ENCODE results near the gene MUC4.

Gene MUC4

GRCh38 chr3:195811756-195812155, at the start of gene MUC4:
TSS of gene MUC4 (minus strand) at chr3:195811929. CDS start at chr3:195811817, 112 bp downstream.
- DNase-seq, result no peak

DNA sequence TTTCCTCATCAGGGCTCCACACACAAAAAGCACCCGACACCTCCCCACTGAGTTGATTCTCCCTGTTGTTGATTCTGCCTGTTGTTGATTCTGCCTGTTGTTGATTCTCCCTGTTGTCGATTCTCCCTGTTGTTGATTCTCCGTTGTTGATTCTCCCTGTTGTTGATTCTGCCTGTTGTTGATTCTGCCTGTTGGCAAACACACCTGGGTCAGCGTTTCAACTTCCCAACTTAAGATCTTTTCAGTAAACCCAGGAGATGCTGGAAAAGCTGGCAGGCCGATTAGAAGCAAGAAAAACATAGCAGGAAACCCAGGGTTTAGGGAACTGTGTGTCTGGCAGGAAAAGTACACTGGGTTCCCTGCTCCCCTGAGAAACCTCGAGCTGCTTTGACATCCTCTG, 48.7 kb upstream of the MUC4 start:
- no peak for DNase-seq

GRCh38 chr3:195859846-195860411, 48.2 kb upstream of the MUC4 start:
- no peak for DNase-seq

GRCh38 chr3:195859061-195859845, 47.5 kb upstream of the MUC4 start:
- no peak for DNase-seq

- no peak for DNase-seq
Observed at GRCh38 chr3:195856410-195857084, 44.8 kb upstream of the MUC4 start.

- no peak for DNase-seq
Observed at GRCh38 chr3:195855471-195856409, 44.0 kb upstream of the MUC4 start.

GRCh38 chr3:195854628-195855294, 43.0 kb upstream of the MUC4 start:
- no peak for DNase-seq

DNA sequence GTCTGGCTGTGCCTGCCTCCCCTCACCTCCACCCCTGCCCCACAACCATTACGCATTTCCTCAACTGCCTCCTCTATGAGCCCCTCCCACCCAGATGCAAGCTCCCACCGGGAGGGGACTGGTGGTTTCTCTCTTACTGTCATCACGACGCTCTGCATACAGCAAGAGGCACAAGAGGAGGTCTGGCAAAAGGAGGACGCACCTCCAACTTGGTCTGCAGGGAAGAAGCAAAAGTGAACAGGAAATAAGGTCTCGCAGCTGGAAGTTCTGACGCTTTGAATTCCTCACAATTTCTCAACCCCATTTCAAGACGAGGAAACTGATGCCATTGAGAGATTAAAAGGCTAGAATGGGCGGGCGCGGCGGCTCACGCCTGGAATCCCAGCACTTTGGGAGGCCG, 42.3 kb upstream of the MUC4 start:
- no peak for DNase-seq

DNA sequence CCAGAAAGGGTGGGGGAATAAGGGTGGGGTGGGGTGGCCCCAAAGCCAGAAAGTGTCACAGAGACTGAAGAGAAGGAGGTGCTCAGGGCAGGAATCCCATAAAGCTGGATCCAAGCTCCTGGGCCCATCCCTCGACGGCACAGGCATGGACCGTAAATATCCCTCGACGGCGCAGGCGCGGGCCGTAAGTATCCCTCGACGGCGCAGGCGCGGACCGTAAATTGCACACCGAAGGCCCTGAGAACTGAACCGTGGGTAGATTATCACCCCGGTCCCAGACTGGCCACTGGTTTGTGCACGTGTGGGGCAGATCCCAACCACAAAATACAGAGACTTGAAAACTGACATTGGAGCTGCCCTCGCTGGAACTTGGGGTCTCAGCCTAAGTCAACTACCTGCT, 41.3 kb upstream of the MUC4 start:
- DNase-seq, result no peak

DNA sequence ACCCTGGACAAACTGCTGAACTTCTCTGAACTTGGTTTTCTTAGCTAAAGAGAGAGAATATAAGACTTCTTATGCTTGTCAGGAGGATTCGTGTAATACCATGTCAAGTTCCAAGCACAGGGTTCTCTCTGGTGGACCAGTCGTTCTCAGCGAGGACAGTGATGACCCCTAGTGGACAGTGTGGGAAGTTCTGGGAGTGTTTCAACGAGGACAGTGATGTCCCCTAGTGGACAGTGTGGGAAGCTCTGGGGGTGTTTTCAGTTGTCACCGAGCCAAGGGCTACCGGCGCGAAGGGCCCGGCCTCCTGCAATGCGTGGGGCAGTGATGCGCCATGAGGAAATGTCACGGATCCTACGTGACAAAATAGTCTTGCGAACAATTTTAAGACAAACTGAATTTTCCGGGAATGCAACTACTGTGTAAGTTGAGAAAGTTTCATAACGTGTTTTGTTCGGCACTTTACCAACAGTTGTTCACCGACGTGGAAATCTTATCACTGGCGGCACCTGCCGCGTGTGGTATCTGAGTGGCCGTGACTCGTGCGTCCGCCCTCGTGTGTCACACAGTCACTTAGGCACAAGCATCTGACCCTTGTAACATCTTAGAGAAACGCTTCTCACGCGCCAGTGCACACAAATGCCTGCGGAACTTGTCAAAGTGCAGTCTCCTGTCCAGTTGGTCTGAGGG, 39.3 kb upstream of the MUC4 start:
- DNase-seq, result peak; percentile 82

- DNase-seq, result no peak
Observed at GRCh38 chr3:195849322-195850074, 37.8 kb upstream of the MUC4 start.

DNA sequence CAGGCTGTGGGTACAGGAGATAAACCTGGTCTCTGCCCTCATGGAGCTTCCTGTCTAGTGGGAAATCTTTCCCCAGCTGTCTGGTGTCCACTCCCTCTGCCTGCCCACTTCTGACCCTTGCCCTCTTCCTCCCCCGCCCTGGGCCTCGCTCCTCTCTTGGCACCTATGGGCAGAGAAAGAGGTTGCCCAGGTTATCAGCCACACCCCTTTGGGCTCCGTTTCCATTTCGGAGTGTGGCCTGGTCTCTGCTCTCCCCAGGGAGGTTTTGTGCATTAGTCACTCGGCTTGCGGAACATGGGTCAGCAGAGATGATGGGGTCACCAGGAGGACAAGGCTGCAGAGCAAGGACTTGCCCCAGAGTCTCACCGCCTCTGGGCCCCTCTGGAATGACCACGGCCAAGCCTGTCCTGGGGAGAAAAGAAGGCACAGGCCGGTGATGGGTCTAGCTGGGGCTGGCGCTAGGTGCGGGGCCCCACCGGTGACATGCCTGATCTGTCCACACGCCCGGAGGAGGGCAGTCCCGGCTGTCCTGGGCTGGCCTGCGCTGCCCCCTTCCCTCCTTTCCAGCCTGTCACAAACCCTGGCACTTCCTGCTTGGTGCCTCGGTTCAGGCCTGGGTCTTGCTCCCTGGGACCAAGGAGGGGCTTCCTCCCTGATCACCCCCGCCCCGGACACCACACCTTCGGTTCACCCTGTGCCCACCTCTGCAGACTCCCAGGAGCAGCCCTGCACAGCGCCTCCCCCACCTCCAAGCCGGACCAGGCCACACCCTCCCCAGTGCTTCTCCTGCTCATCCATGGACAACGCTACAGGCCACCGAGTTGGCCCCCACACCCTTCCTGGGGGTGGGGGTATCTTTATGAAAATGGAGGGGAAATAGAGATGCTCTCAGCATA, 35.6 kb upstream of the MUC4 start:
- no peak for DNase-seq

DNA sequence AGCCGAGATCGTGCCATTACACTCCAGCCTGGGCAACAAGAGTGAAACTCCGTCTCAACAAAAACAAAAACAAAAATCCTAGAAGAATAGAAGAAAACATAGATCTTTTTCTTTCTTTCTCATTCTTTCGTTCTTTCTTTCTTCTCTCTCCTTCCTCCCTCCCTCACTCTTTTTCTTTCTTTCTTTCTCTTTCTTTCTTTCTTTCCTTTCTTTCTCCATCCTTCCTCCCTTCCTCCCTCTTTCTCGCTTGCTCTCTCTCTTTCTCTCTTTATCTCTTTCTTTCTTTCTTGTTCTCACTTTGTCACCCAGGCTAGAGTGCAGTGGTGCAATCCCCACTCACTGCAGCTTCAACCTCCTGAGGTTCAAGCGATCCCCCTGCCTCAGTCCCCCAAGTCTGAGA, 33.8 kb upstream of the MUC4 start:
- DNase-seq, result no peak

DNA sequence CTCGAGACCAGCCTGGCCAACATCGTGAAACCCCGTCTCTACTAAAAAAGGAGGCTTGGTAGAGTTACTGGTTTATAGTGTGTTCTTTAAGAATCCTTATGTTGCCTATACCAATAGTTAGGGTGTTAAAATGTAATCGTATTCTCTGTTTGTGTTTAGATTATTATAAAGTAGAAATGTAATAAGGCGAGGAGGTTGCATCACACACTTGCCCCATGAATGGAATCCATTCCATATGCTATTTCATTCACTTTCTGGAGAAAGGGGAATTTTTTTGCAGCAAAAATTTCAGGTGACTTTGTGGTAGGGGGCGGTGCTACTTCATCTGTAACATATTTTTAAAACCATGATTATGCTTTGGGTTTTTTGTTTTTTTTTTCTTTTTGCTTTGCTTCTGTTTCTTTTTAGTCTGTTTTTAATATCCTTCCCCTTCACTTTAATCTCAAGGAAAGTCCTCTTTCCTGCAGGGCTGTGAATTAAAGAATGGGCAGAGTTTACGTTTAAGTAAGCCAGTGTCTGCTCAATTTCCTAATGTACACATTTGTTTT, 33.0 kb upstream of the MUC4 start:
- DNase-seq, result no peak

- DNase-seq, result peak; percentile 13
Observed at GRCh38 chr3:195839260-195840010, 27.7 kb upstream of the MUC4 start.

- DNase-seq, result no peak
Observed at GRCh38 chr3:195838714-195839113, 27.0 kb upstream of the MUC4 start.

DNA sequence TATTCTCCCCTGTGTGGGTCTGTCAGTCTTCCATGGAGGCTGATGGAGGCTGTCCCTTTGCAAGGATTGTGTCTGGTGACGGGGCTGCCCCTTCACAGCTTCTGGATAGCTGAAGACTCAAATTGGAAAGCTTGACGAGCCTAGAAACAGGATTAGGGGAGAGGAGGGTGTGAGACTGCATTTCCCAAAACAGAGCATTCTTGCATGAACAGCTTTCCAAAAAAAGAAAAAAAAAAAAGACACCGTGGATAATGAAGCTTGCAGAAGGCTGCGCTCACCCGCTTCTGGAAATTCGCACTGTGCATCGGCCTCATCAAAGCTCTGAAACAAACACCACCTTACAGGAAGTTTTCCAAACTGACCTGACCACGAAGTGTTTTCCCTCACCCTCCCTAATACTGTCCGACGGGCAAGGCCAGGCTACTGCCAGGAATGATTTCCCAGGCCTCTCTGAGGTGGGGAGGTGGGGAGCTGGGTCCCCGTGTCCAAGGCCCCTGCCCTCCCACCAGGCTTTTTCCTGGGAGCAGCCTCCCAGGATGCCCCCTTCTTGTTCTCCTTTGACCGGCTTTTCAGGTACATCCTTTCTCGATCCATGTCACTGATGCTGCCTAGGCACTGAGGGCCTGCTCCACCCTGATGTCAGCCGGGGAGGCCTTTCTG, 24.9 kb upstream of the MUC4 start:
- no peak for DNase-seq

- DNase-seq, result no peak
Observed at GRCh38 chr3:195835791-195836190, 24.1 kb upstream of the MUC4 start.
